Effector CD8-positive, alpha-beta T cell (primary cell): ENCODE results near the gene MSRB2.
"Not testable (repeated sequence)": the region's sequence is repeated elsewhere in the genome, so short reads cannot be mapped to it uniquely, and the experiment has no call there.

Experiments
- DNase-seq: peaks from one replicate; lab custom pipeline; 2025; lab: John Stamatoyannopoulos, UW

Gene MSRB2

GRCh38 chr10:23070092-23070912 lies 25.1 kb upstream of the MSRB2 start:
- not testable (repeated sequence) for DNase-seq

- DNase-seq = no peak
Measured at GRCh38 chr10:23070913-23071218, 24.5 kb upstream of the MSRB2 start.

- not testable (repeated sequence) for DNase-seq
Measured at GRCh38 chr10:23072593-23072992, 22.8 kb upstream of the MSRB2 start.

- DNase-seq = no peak
Measured at GRCh38 chr10:23073527-23073926, 21.9 kb upstream of the MSRB2 start.

GRCh38 chr10:23075672-23076071 lies 19.7 kb upstream of the MSRB2 start:
- DNase-seq = no peak

GRCh38 chr10:23078114-23078513 lies 17.3 kb upstream of the MSRB2 start:
- DNase-seq = no peak

- DNase-seq = no peak
Measured at GRCh38 chr10:23079700-23080099, 15.7 kb upstream of the MSRB2 start.

- DNase-seq = no peak
Measured at GRCh38 chr10:23080262-23080661, 15.1 kb upstream of the MSRB2 start.

GRCh38 chr10:23081221-23081750 lies 14.1 kb upstream of the MSRB2 start:
- no peak for DNase-seq

GRCh38 chr10:23081891-23082290 lies 13.5 kb upstream of the MSRB2 start:
- no peak for DNase-seq

GRCh38 chr10:23088609-23089008 lies 6.8 kb upstream of the MSRB2 start:
- no peak for DNase-seq

- DNase-seq = no peak
Measured at GRCh38 chr10:23094786-23095403, 484 bp upstream of the MSRB2 start.

- DNase-seq = no peak
Measured at GRCh38 chr10:23095966-23096801, 805 bp downstream of the MSRB2 start.

GRCh38 chr10:23096802-23097549 lies 1.6 kb downstream of the MSRB2 start:
- no peak for DNase-seq

GRCh38 chr10:23099079-23099478 lies 3.7 kb downstream of the MSRB2 start:
- DNase-seq = no peak

- no peak for DNase-seq
Measured at GRCh38 chr10:23099816-23100215, 4.4 kb downstream of the MSRB2 start.

- DNase-seq = no peak
Measured at GRCh38 chr10:23100331-23101030, 5.1 kb downstream of the MSRB2 start.

GRCh38 chr10:23106331-23107072 lies 11.1 kb downstream of the MSRB2 start:
- DNase-seq = no peak

- no peak for DNase-seq
Measured at GRCh38 chr10:23110722-23111516, 15.5 kb downstream of the MSRB2 start.
